ENCODE measurements around the gene EFNB2.

DNA sequence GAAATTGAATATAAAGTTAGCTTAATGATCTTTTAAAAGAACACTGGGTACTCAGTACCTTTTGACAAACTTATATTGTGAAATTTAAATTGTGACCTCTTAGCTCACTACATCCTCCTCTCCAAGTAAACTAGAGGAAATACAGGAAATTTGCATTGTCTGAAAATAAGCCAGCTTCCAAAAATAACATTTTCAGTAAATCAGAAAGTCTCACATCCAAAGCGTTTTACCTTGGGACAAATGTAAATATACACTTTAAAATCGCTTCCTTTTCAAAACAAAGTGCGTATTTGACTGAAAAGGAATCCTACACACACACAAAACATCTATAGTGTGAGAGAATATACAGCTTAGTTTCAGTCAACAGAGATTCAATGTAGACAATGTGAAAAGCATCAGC is 2.1 kb upstream of the EFNB2 start:
- TF ChIP-seq, protein P1, sequence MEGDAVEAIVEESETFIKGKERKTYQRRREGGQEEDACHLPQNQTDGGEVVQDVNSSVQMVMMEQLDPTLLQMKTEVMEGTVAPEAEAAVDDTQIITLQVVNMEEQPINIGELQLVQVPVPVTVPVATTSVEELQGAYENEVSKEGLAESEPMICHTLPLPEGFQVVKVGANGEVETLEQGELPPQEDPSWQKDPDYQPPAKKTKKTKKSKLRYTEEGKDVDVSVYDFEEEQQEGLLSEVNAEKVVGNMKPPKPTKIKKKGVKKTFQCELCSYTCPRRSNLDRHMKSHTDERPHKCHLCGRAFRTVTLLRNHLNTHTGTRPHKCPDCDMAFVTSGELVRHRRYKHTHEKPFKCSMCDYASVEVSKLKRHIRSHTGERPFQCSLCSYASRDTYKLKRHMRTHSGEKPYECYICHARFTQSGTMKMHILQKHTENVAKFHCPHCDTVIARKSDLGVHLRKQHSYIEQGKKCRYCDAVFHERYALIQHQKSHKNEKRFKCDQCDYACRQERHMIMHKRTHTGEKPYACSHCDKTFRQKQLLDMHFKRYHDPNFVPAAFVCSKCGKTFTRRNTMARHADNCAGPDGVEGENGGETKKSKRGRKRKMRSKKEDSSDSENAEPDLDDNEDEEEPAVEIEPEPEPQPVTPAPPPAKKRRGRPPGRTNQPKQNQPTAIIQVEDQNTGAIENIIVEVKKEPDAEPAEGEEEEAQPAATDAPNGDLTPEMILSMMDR (IDR thresholded peaks at IDR 0.05) = no peak
- TF ChIP-seq POLR2AphosphoS5 (IDR thresholded peaks at IDR 0.05) (no peak), POLR2A (IDR thresholded peaks at IDR 0.05) (no peak)
